Smooth muscle cell of the brain vasculature (primary cell): ENCODE data around the gene DLX5.

Source experiments
- DNase-seq: peaks from one replicate; pipeline ENCODE4 v3.0.0-alpha.2; 2012; ENCODE audit warnings: low read depth, low spot score

DLX5 gene

GRCh38 chr7:97005183-97006054 lies 19.2 kb downstream of the DLX5 start, which contains the start of gene DLX6:
DLX6 (plus strand) TSS chr7:97005553; CDS start chr7:97005978, 425 bp downstream.
- DNase-seq, result no peak

- no peak for DNase-seq
Observed at GRCh38 chr7:97004247-97005182, 20.1 kb downstream of the DLX5 start.

- no peak for DNase-seq
Observed at GRCh38 chr7:97003262-97004246, 21.1 kb downstream of the DLX5 start.

- DNase-seq, result no peak
Observed at GRCh38 chr7:97002555-97003261, 21.9 kb downstream of the DLX5 start.

- DNase-seq, result no peak
Observed at GRCh38 chr7:97001656-97002554, 22.7 kb downstream of the DLX5 start.

GRCh38 chr7:97001221-97001620 lies 23.4 kb downstream of the DLX5 start:
- no peak for DNase-seq

GRCh38 chr7:96998744-96999143 lies 25.9 kb downstream of the DLX5 start:
- no peak for DNase-seq

DNA sequence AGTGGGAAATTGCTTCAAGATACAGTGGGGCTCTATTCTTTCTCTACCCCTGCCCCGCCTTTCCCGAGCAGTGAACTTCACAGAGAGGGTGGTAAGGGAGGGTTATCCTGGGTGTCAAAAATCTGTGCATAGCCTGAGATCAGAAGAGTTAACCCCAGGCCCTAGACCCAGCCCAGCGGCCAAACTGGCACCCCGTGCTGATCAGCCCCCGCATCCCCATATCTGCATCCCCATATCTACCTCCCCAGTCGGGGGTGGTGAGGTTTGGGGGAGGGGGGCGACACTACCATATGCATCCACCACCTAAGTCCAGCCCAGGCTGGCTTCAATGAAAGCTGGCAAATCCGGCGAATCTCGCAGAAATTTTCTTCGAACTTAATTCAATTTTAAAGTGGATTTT lies 26.3 kb downstream of the DLX5 start:
- DNase-seq, result no peak

- DNase-seq, result no peak
Observed at GRCh38 chr7:96997512-96998032, 27.1 kb downstream of the DLX5 start.

GRCh38 chr7:96996958-96997511 lies 27.6 kb downstream of the DLX5 start:
- no peak for DNase-seq

DNA sequence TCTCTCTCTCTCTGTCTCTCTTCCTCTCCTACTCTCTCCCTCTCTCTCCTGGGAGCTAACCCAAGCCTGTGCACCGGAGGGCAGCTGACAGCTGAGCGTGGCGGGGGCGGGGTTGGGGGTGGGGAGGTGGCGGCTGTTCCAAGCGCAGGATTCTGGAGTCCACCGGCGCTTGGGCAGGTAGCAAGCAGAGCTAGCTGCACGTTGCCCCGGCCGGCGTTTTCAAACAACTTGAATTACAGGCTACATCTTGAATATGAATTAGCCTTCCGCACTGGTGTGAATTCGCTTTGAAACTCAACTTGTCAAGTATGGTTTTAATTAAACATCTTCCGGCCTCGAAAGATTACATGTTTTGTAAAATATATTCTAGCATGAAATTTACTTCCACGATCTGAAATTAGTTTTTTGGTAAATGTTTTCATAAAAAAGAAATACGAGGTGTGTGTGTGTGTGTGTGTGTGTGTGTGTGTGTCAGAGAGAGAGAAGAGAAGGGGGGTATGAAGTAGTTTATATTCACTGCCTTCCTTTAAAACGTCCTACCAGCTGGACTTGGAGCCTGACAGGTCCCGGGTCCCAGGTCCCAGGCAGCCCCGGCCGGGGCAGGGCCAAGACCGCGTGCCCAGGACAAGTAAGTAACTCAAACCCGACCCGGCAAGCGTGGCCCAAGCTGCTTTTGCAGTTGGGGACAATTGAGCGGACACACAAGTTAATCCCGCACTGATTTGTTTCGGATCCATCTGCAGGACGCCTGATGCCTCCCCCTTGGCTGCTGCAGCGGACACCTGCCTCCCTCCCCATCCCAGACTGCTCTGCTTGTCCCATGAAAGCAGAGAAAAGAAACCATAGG lies 28.3 kb downstream of the DLX5 start:
- no peak for DNase-seq

DNA sequence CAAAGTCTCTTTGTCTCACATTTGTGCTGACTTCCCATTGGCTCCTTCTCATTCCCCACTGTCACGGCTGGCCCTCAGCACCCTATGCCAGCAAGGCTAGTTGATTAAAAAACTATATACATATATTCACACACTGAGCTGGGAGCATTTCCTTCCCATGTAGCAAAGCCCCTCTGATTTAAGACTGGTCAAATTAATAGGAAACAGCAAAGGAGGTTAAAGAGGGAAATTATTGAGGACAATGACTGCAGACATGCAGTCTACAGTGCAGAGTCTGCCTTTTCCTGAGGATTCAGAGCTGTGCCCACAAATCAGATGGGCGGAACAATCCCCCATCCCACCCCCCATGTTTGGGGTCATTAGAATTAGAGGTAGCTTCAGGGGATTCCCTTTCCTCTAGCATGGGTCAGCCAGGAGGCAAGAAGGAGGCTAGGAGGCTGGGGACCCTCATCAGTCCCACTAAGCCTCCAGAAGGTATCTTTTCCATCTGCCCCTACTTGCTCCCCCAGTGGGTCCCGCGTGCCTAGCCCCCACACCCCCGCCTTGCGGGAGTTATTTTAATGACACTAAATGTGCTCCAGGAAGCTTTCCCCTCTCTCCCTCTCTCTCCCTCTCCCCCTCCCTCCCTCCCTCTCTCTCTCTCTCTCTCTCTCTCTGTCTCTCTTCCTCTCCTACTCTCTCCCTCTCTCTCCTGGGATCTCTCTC lies 29.1 kb downstream of the DLX5 start:
- no peak for DNase-seq

GRCh38 chr7:96993980-96994379 lies 30.7 kb downstream of the DLX5 start:
- no peak for DNase-seq

GRCh38 chr7:96993094-96993865 lies 31.4 kb downstream of the DLX5 start:
- no peak for DNase-seq

DNA sequence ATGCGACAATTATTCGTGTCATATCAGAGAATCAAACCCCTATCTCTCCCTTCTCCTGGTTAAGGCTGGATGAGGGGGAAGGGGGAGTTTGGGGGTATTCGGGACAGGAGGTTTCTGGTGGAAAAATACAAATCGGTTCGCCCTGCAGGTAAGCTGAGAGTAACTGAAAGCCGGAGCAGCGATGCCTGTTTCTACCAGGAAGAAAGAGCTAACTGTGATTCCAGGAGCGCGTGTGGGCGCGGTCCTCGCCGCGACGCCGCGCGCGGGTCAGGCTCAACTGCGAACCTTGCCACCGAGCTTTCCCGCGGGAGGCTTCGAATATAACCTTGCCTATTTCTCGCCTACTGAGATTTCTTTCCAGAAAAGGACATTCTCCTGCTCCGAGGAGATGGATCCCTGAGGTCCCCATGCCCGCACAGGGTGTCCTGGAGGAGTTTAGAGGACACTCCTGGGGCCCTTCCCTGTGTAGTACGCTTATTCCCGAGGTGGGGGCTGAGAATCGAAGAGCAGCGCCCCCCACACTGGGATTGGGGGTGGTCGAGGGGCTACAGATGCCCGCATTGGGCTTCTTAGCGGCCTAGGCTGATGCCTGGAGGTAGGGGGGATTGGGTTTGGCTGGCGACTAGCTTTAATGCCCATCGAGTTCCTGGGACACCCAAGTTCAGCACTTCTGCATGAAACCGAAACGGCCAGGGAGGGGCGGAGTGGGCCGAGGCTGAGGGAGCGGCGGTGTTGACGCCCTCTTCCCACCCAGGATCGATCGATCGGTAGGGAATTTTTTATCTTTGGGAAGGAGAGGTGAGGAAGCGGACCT lies 32.2 kb downstream of the DLX5 start:
- DNase-seq, result no peak
